Neuronal stem cell (in vitro differentiated cells): Measurements from ENCODE around the gene TSHZ2.
A peak's percentile ranks its signal among the peaks of the same experiment; 100 is the strongest.

ENCODE experiments used
- DNase-seq: peaks from one replicate; pipeline ENCODE4 v3.0.0-alpha.2; 2013; ENCODE audit warnings: low spot score
- H2AFZ ChIP-seq: one replicate; pipeline ENCODE4 v1.6.1; 2013; ENCODE audit warnings: mild to moderate bottlenecking, low read length, inconsistent platforms
- H2AK5ac ChIP-seq: 2 replicates; pipeline ENCODE4 v1.6.1; 2013; ENCODE audit warnings: low read depth, mild to moderate bottlenecking, inconsistent platforms, low read length, moderate library complexity, mixed read lengths
- H2BK120ac ChIP-seq: 2 replicates; pipeline ENCODE4 v1.6.1; 2013; ENCODE audit warnings: low read depth, mild to moderate bottlenecking, inconsistent platforms, low read length, moderate library complexity, mixed read lengths
- H2BK12ac ChIP-seq: one replicate; pipeline ENCODE4 v1.6.1; 2013; ENCODE audit warnings: low read length, inconsistent platforms
- H2BK15ac ChIP-seq: 2 replicates; pipeline ENCODE4 v1.6.1; 2013; ENCODE audit warnings: mild to moderate bottlenecking, low read length, inconsistent platforms, mixed read lengths
- H2BK5ac ChIP-seq: one replicate; pipeline ENCODE4 v1.6.1; 2013; ENCODE audit warnings: inconsistent platforms, mild to moderate bottlenecking, low read length, moderate library complexity
- H3K14ac ChIP-seq: one replicate; pipeline ENCODE4 v1.6.1; 2013; ENCODE audit warnings: low read length, inconsistent platforms
- H3K18ac ChIP-seq: 2 replicates; pipeline ENCODE4 v1.6.1; 2013; ENCODE audit warnings: low read length, inconsistent platforms
- H3K23ac ChIP-seq: 2 replicates; pipeline ENCODE4 v1.6.1; 2013; ENCODE audit warnings: low read depth, mild to moderate bottlenecking, mixed read lengths, low read length, inconsistent platforms; ENCODE audit not compliant: poor library complexity
- H3K27ac ChIP-seq: replicated peaks from 3 replicates; pipeline ENCODE4 v1.5.1; 2013; ENCODE audit warnings: low read length, inconsistent platforms
- H3K27me3 ChIP-seq, 3 experiments: 2 replicates each; pipeline ENCODE4 v1.6.1; 2013; ENCODE audit warnings: low read length in 3 of 3, mild to moderate bottlenecking in 2 of 3, inconsistent platforms in 1 of 3, low read depth in 1 of 3, mixed read lengths in 1 of 3, moderate library complexity in 1 of 3; ENCODE audit not compliant: control insufficient read depth in 3 of 3, insufficient read depth in 3 of 3
- H3K36me3 ChIP-seq, 2 donors: replicated peaks in 1 of 2; 2 replicates each; pipeline ENCODE4 v1.6.1; 2013; ENCODE audit warnings: low read length in 2 of 2; ENCODE audit not compliant: control insufficient read depth in 2 of 2, insufficient read depth in 2 of 2
- H3K4ac ChIP-seq: 2 replicates; pipeline ENCODE4 v1.6.1; 2013; ENCODE audit warnings: inconsistent platforms, mild to moderate bottlenecking, low read length, moderate library complexity
- H3K4me1 ChIP-seq, 2 donors: 1 replicate in 1 of 2; 2 replicates in 1 of 2; pipeline ENCODE4 v1.6.1; 2013; ENCODE audit warnings: low read length in 2 of 2, low read depth in 1 of 2; ENCODE audit not compliant: control insufficient read depth in 2 of 2, insufficient read depth in 1 of 2
- H3K4me2 ChIP-seq: one replicate; pipeline ENCODE4 v1.6.1; 2013; ENCODE audit warnings: mild to moderate bottlenecking, low read length, inconsistent platforms; ENCODE audit not compliant: insufficient read depth, poor library complexity, severe bottlenecking
- H3K4me3 ChIP-seq, 2 donors: 2 replicates each; pipeline ENCODE4 v1.5.1; 2013; ENCODE audit warnings: low read length in 2 of 2, mild to moderate bottlenecking in 2 of 2, inconsistent platforms in 1 of 2, moderate library complexity in 1 of 2
- H3K79me1 ChIP-seq: one replicate; pipeline ENCODE4 v1.6.1; 2013; ENCODE audit warnings: low read depth, mild to moderate bottlenecking, inconsistent platforms, low read length, moderate library complexity
- H3K9ac ChIP-seq: one replicate; pipeline ENCODE4 v1.6.1; 2013; ENCODE audit warnings: mild to moderate bottlenecking, low read depth, low read length, inconsistent platforms; ENCODE audit not compliant: poor library complexity
- H3K9me3 ChIP-seq, 2 donors: replicated peaks in 1 of 2; 2 replicates each; pipeline versions ENCODE3 to v1.6.1; 2013; ENCODE audit warnings: low read length in 2 of 2, mild to moderate bottlenecking in 2 of 2, inconsistent platforms in 1 of 2, low read depth in 1 of 2, mixed read lengths in 1 of 2, moderate library complexity in 1 of 2; ENCODE audit not compliant: control insufficient read depth in 2 of 2, insufficient read depth in 1 of 2
- H4K8ac ChIP-seq: one replicate; pipeline ENCODE4 v1.6.1; 2013; ENCODE audit warnings: low read depth, mild to moderate bottlenecking, inconsistent platforms, low read length, moderate library complexity
- H4K91ac ChIP-seq: one replicate; pipeline ENCODE4 v1.6.1; 2013; ENCODE audit warnings: low read length, low read depth, mild to moderate bottlenecking, inconsistent platforms; ENCODE audit not compliant: poor library complexity
- WGBS, 2 donors: extraction: QIAGEN DNeasy Blood & Tissue Kit; methylation state at CpG; one replicate each; pipeline ENCODE4 v1.1.7; 2013; ENCODE audit warnings: missing lambda C conversion rate in 2 of 2, mixed read lengths in 1 of 2; ENCODE audit not compliant: insufficient read length in 2 of 2, insufficient replicate concordance in 1 of 2; ENCODE audit errors: extremely low coverage in 2 of 2; 5-methylcytosine and 5-hydroxymethylcytosine counted together

Gene TSHZ2

GRCh38 chr20:52963131-52963530 lies 9.0 kb upstream of the TSHZ2 start:
- Histone ChIP-seq H3K9ac (no peak overlapping the region), H3K4me3 (no peak overlapping the region), H2AK5ac (no peak overlapping the region), H3K4me2 (no peak overlapping the region), H3K36me3 (no peaks in the 10 kb centered on the region), H3K18ac (no peak overlapping the region), H4K8ac (no peak overlapping the region), H3K27me3 (no peaks in the 10 kb centered on the region), H3K27ac (no peak overlapping the region), H3K79me1 (no peaks in the 10 kb centered on the region), H4K91ac (no peak overlapping the region), H2BK12ac (no peak overlapping the region), H2AFZ (no peak overlapping the region), H2BK120ac (no peak overlapping the region), H3K9me3 (no peaks in the 10 kb centered on the region), H3K4ac (no peak overlapping the region), H2BK15ac (no peak overlapping the region), H3K14ac (no peak overlapping the region), H2BK5ac (no peak overlapping the region), H3K4me1 (peaks cover 0 to 1% of the 10 kb centered on the region in 2 donors), H3K23ac (no peak overlapping the region)
- no peak for DNase-seq
- WGBS, 2 donors: no CpG with 5 or more reads among the region's 3 CpGs

- Histone ChIP-seq H2BK12ac (no peak overlapping the region), H2AFZ (peak overlapping the region; percentile 10), H3K79me1 (no peaks in the 10 kb centered on the region), H3K9ac (no peak overlapping the region), H3K18ac (no peak overlapping the region), H3K4me3 (no peak overlapping the region), H3K27me3 (no peaks in the 10 kb centered on the region), H3K4me2 (no peak overlapping the region), H3K14ac (no peak overlapping the region), H4K91ac (no peak overlapping the region), H3K9me3 (no peaks in the 10 kb centered on the region), H3K4ac (no peak overlapping the region), H4K8ac (no peak overlapping the region), H3K4me1 (peaks cover 0 to 1% of the 10 kb centered on the region in 2 donors), H2AK5ac (no peak overlapping the region), H3K36me3 (no peaks in the 10 kb centered on the region), H3K27ac (no peak overlapping the region), H2BK5ac (no peak overlapping the region), H2BK120ac (no peak overlapping the region), H2BK15ac (no peak overlapping the region), H3K23ac (no peak overlapping the region)
- no peak for DNase-seq
- no CpG with 5 or more reads among the region's 6 CpGs for WGBS, 2 donors
These were observed 8.0 kb upstream of the TSHZ2 start for GRCh38 chr20:52964131-52964530.

- Histone ChIP-seq H2AFZ (no peak overlapping the region), H3K14ac (no peak overlapping the region), H4K91ac (no peak overlapping the region), H3K27me3 (no peaks in the 10 kb centered on the region), H2BK12ac (no peak overlapping the region), H3K27ac (no peak overlapping the region), H2BK120ac (no peak overlapping the region), H3K4me2 (no peak overlapping the region), H3K36me3 (no peaks in the 10 kb centered on the region), H3K9me3 (no peaks in the 10 kb centered on the region), H2AK5ac (no peak overlapping the region), H3K18ac (no peak overlapping the region), H2BK5ac (no peak overlapping the region), H4K8ac (no peak overlapping the region), H3K79me1 (no peaks in the 10 kb centered on the region), H3K4ac (no peak overlapping the region), H2BK15ac (no peak overlapping the region), H3K9ac (no peak overlapping the region), H3K23ac (no peak overlapping the region), H3K4me1 (peaks cover 0 to 1% of the 10 kb centered on the region in 2 donors), H3K4me3 (no peak overlapping the region)
- WGBS, 2 donors: no CpG with 5 or more reads among the region's 1 CpG
- DNase-seq: no peak
These were observed 6.8 kb upstream of the TSHZ2 start for GRCh38 chr20:52965380-52965779.

- Histone ChIP-seq H3K9ac (no peak overlapping the region), H2BK15ac (no peak overlapping the region), H2BK5ac (no peak overlapping the region), H3K4me1 (peaks cover 0 to 1% of the 10 kb centered on the region in 2 donors), H3K4ac (no peak overlapping the region), H3K18ac (no peak overlapping the region), H3K23ac (no peak overlapping the region), H3K9me3 (no peaks in the 10 kb centered on the region), H3K27ac (no peak overlapping the region), H3K79me1 (no peaks in the 10 kb centered on the region), H2BK12ac (no peak overlapping the region), H3K27me3 (no peaks in the 10 kb centered on the region), H3K4me3 (no peak overlapping the region), H4K91ac (no peak overlapping the region), H3K36me3 (no peaks in the 10 kb centered on the region), H4K8ac (no peak overlapping the region), H3K14ac (no peak overlapping the region), H2AK5ac (no peak overlapping the region), H2BK120ac (no peak overlapping the region), H3K4me2 (no peak overlapping the region), H2AFZ (no peak overlapping the region)
- no peak for DNase-seq
- no CpG with 5 or more reads among the region's 2 CpGs for WGBS, 2 donors
These were observed 6.3 kb upstream of the TSHZ2 start for GRCh38 chr20:52965819-52966218.
